ENCODE results near the gene CELF4. TPM values are rescaled to one million over a fixed set of nuclear protein-coding genes. Genes with fewer than 3 reads are reported as not detected.

Gene CELF4
- polyA plus RNA-seq, 1 donor (not counting 4 experiments of a cell fraction or from before 2014, with no cell fraction given), result not detected

- FAIRE-seq (no peak), DNase-seq (ENCODE audit: low read depth, low spot score) (no peak)
- H3K9ac ChIP-seq (ENCODE audit: control insufficient read depth, extremely low read depth, insufficient read depth, low read length), result no peak overlapping the region
- no peak overlapping the region for H3K4me3 ChIP-seq (ENCODE audit: control insufficient read depth in 2 of 3, extremely low read depth in 1 of 3, insufficient read depth in 2 of 3, low read depth in 1 of 3, low read length in 3 of 3)
- H3K79me2 ChIP-seq (ENCODE audit: control insufficient read depth, insufficient read depth, low read length), result no peaks in the 10 kb centered on the region
- no peaks in the 10 kb centered on the region for H3K9me3 ChIP-seq (ENCODE audit: control insufficient read depth, low read depth, low read length)
- no peaks in the 10 kb centered on the region for H4K20me1 ChIP-seq (ENCODE audit: control insufficient read depth, extremely low read depth, insufficient read depth, low read length)
- no peak overlapping the region for H2AFZ ChIP-seq (ENCODE audit: control insufficient read depth, low read length)
- H3K27ac ChIP-seq (ENCODE audit: control insufficient read depth, insufficient read depth, low read length), result no peak overlapping the region
- TF ChIP-seq CTCF (optimal IDR thresholded peaks at IDR 0.05 in 1 of 3, IDR thresholded peaks at IDR 0.05 in 1 of 3, conservative IDR thresholded peaks at IDR 0.05 in 1 of 3; ENCODE audit: extremely low read depth in 1 of 3, insufficient read depth in 2 of 3, low read length in 3 of 3) (no peak), EZH2 (IDR thresholded peaks at IDR 0.05; ENCODE audit: low read length) (no peak)
- H3K9me1 ChIP-seq (ENCODE audit: control insufficient read depth, extremely low read depth, insufficient read depth, low read length), result no peaks in the 10 kb centered on the region
- no peaks in the 10 kb centered on the region for H3K4me1 ChIP-seq (ENCODE audit: control insufficient read depth, extremely low read depth, insufficient read depth, low read length)
- no peak overlapping the region for H3K4me2 ChIP-seq (ENCODE audit: control insufficient read depth, extremely low read depth, insufficient read depth, low read depth, low read length)
- no peaks in the 10 kb centered on the region for H3K27me3 ChIP-seq (ENCODE audit: control insufficient read depth, extremely low read depth, insufficient read depth, low read length)
- H3K36me3 ChIP-seq (ENCODE audit: control insufficient read depth in 2 of 2, extremely low read depth in 1 of 2, insufficient read depth in 2 of 2, low read length in 2 of 2), result no peaks in the 10 kb centered on the region
- dilution Hi-C loops (cut with MboI; ENCODE audit: extremely low pct_ligation_motif_present, low sequenced_read_pairs), result no loop called here
Observed at GRCh38 chr18:37230768-37231167, 334.8 kb downstream of the CELF4 start.

DNA sequence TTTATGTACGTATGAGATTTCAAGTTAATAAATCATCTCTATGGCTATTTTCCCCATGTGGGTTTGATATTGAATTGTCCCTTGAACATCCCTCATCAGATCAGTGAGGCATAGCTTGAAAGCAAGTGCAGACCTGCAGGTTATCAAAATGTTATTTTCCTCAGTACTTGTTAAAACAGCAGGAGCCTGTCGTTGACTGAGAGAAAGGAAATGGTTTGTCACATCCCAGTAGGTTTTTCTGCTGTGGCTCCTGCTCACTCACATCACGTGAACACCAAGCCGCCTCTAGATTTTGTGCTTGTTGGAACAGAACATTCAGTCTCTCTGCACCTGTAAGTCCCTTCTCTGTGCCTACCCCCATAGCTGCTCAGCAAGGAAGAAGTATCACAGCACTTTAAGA, 340.3 kb downstream of the CELF4 start:
- TF ChIP-seq CTCF (optimal IDR thresholded peaks at IDR 0.05 in 1 of 3, IDR thresholded peaks at IDR 0.05 in 1 of 3, conservative IDR thresholded peaks at IDR 0.05 in 1 of 3; ENCODE audit: extremely low read depth in 1 of 3, insufficient read depth in 2 of 3, low read length in 3 of 3), result no peak
- TF ChIP-seq EZH2 (IDR thresholded peaks at IDR 0.05; ENCODE audit: low read length), result no peak

More for the DNA sequence above, 340.3 kb downstream of the CELF4 start:
- no peak overlapping the region for H3K9ac ChIP-seq (ENCODE audit: control insufficient read depth, extremely low read depth, insufficient read depth, low read length)
- FAIRE-seq, result no peak
- no peaks in the 10 kb centered on the region for H4K20me1 ChIP-seq (ENCODE audit: control insufficient read depth, extremely low read depth, insufficient read depth, low read length)
- H3K27me3 ChIP-seq (ENCODE audit: control insufficient read depth, extremely low read depth, insufficient read depth, low read length), result no peaks in the 10 kb centered on the region
- dilution Hi-C loops (cut with MboI; ENCODE audit: extremely low pct_ligation_motif_present, low sequenced_read_pairs), result no loop called here
- no peak for DNase-seq (ENCODE audit: low read depth, low spot score)
- H3K36me3 ChIP-seq (ENCODE audit: control insufficient read depth in 2 of 2, extremely low read depth in 1 of 2, insufficient read depth in 2 of 2, low read length in 2 of 2), result no peaks in the 10 kb centered on the region
- H3K4me1 ChIP-seq (ENCODE audit: control insufficient read depth, extremely low read depth, insufficient read depth, low read length), result no peaks in the 10 kb centered on the region
- H3K4me2 ChIP-seq (ENCODE audit: control insufficient read depth, extremely low read depth, insufficient read depth, low read depth, low read length), result no peak overlapping the region
- no peak overlapping the region for H3K4me3 ChIP-seq (ENCODE audit: control insufficient read depth in 2 of 3, extremely low read depth in 1 of 3, insufficient read depth in 2 of 3, low read depth in 1 of 3, low read length in 3 of 3)
- H3K27ac ChIP-seq (ENCODE audit: control insufficient read depth, insufficient read depth, low read length), result no peak overlapping the region
- H2AFZ ChIP-seq (ENCODE audit: control insufficient read depth, low read length), result no peak overlapping the region
- no peaks in the 10 kb centered on the region for H3K9me3 ChIP-seq (ENCODE audit: control insufficient read depth, low read depth, low read length)
- no peaks in the 10 kb centered on the region for H3K9me1 ChIP-seq (ENCODE audit: control insufficient read depth, extremely low read depth, insufficient read depth, low read length)
- no peaks in the 10 kb centered on the region for H3K79me2 ChIP-seq (ENCODE audit: control insufficient read depth, insufficient read depth, low read length)

All from keratinocyte (primary cell).